Right lobe of liver (tissue), 4 donors: ENCODE measurements around the gene FILIP1L.

Experiments used
- CTCF ChIP-seq, 4 donors: fragments of 200-600 bp in 3 of 4; fragments of 450-650 bp in 1 of 4; IDR thresholded peaks; one replicate each; pipeline versions ENCODE4 v1.5.1 to v1.8.0; 2016 to 2022; ENCODE audit warnings: antibody characterized with exemption in 4 of 4, mild to moderate bottlenecking in 2 of 4
- POLR2A ChIP-seq: fragments of 450-650 bp; IDR thresholded peaks from one replicate; pipeline ENCODE4 v1.6.1; 2017; ENCODE audit warnings: antibody characterized with exemption, mild to moderate bottlenecking
- donor health status: DM: no; HTN: no; CAD: no.
- donor health status: DM: no; HTN: no; CAD: no.
- donor health status: DM: no; HTN: yes; CAD: no.

GRCh38 chr3:99795573-99795972 lies 318.7 kb downstream of the FILIP1L start:
- TF ChIP-seq CTCF (IDR thresholded peaks at IDR 0.05) (no peak), POLR2A (no peak)
